DMS153 (cell line): ENCODE measurements around the gene FCHSD1.

Experiments used
- DNase-seq: peaks from one replicate; lab custom pipeline; 2025; lab: John Stamatoyannopoulos, UW

FCHSD1 gene

GRCh38 chr5:141650851-141651727, at the start of gene FCHSD1:
FCHSD1 (minus strand) TSS chr5:141651418; CDS start chr5:141651368, 50 bp downstream.
- DNase-seq: peak; percentile 12

- DNase-seq: no peak
Observed at GRCh38 chr5:141697586-141697985, 46.4 kb upstream of the FCHSD1 start.

- no peak for DNase-seq
Observed at GRCh38 chr5:141696431-141696830, 45.2 kb upstream of the FCHSD1 start.

GRCh38 chr5:141695627-141696215, 44.5 kb upstream of the FCHSD1 start:
- DNase-seq: no peak

- no peak for DNase-seq
Observed at GRCh38 chr5:141694479-141694878, 43.3 kb upstream of the FCHSD1 start.

- peak; percentile 40 for DNase-seq
Observed at GRCh38 chr5:141692919-141693725, 41.9 kb upstream of the FCHSD1 start.

GRCh38 chr5:141692533-141692888, 41.3 kb upstream of the FCHSD1 start:
- no peak for DNase-seq

- DNase-seq: peak; percentile 7
Observed at GRCh38 chr5:141691867-141692532, 40.8 kb upstream of the FCHSD1 start.

- DNase-seq: no peak
Observed at GRCh38 chr5:141691286-141691866, 40.2 kb upstream of the FCHSD1 start.

GRCh38 chr5:141686648-141687416, 35.6 kb upstream of the FCHSD1 start:
- no peak for DNase-seq

GRCh38 chr5:141685591-141685990, 34.4 kb upstream of the FCHSD1 start:
- DNase-seq: no peak

- no peak for DNase-seq
Observed at GRCh38 chr5:141683596-141684141, 32.5 kb upstream of the FCHSD1 start.

GRCh38 chr5:141681695-141682641, 30.8 kb upstream of the FCHSD1 start, which contains the start of gene ARAP3:
ARAP3 (minus strand) TSS chr5:141682230; CDS start chr5:141680486, 1,744 bp downstream.
- DNase-seq: no peak

GRCh38 chr5:141681295-141681694, 30.1 kb upstream of the FCHSD1 start:
- DNase-seq: no peak

GRCh38 chr5:141680751-141681201, 29.6 kb upstream of the FCHSD1 start:
- peak; percentile 11 for DNase-seq

GRCh38 chr5:141680178-141680577, 29.0 kb upstream of the FCHSD1 start:
- no peak for DNase-seq

- no peak for DNase-seq
Observed at GRCh38 chr5:141677415-141677814, 26.2 kb upstream of the FCHSD1 start.

GRCh38 chr5:141675672-141676071, 24.5 kb upstream of the FCHSD1 start:
- DNase-seq: no peak

- DNase-seq: no peak
Observed at GRCh38 chr5:141674747-141675146, 23.5 kb upstream of the FCHSD1 start.
